NOMO-1 (cell line): ENCODE results near the gene VPS39.
A peak's percentile ranks its signal among the peaks of the same experiment; 100 is the strongest.

Source experiments
- DNase-seq, 2 experiments: peaks; one replicate each; lab custom pipeline; 2025; ENCODE audit not compliant: unreplicated experiment in 2 of 2; lab: John Stamatoyannopoulos, UW

VPS39 gene

DNA sequence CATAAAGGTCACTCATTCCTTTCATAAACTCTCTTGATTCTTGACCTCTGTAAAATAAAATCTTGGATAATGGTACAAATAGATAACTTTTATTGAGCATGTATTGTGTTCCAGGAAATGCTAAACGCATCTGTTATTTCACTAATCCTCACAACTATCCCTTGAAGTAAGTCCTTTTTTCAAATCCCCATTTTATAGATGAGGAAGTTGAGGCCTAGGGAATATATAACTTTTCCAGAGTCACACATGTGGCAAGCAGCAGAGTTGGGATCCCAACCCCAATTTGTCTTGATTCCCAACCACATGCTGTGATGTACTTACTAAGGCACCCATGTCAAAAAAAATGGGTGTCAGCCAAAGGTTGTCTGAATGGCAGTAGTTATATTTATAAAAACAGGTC is 6.3 kb downstream of the VPS39 start:
- DNase-seq = no peak

DNA sequence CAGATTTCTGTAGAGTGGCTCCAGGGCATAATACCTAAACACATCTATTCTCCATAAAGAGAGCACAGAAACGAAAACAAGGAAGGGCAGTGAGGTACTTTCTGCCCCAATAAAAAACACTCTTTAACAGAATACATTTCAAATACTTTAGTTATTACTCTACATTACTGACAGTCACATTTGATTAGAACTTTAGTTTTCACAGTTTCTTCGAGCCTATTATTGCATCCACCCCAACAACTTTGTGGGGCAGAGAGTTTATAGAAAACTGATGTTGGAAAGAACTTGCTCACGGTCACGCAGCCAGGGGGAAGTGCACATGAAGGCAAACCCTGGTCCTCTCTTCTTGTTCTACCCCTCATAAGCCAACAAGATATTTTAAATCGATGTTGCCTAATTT is 9.0 kb downstream of the VPS39 start:
- DNase-seq = no peak

DNA sequence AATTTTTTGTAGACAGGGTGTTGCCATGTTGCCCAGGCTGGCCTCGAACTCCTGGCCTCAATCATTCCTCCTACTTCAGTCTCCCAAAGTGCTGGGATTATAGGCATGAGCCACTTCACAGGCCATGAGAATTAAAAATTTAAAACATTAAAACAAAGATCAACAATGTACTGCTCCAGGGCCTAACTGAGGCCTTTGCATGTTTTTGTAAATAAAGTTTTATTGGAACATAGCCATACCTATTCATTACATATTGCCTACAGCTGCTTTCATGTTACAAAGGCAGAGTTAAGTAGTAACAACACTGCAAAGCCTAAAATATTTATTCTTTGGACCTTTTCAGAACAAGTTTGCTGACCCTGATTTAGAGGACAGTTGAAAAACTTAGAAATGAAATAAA is 9.6 kb downstream of the VPS39 start:
- DNase-seq = no peak

DNA sequence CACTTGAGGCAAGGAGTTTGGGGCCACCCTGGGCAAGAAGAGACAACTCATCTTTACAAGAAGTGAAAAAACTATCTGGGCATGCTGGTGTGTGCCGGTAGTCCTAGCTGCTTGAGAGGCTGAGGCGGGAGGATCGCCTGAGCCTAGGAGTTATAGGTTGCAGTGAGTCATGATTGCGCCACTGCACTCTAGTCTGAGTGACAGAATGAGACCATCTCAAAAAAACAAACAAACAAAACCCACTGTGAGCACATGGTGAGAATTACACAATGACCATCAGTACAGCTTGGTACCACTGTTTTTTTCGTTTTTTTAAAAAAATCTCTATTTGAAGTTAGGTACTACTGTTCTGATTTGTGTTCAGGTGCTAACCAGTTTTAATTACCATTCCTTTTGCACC is 13.6 kb downstream of the VPS39 start:
- DNase-seq = peak; percentile 8 to 66

DNA sequence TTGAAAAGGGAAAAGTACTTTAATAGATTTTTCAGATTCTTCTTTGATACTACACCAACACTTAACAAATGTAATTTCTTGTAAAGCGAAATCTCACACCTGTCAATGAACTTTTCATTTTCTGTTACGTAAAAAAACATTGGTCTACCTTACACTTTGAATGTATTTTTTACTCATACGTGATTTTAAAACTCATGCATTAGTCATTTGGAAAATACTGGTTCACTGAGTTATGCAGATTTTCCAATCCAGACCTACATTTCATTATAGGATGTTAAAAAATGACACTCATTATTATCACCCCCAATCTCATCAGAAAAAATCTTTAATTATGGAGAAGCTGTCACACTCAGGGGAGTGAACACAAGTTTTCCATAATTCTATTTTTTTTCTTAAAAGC is 14.7 kb downstream of the VPS39 start:
- no peak for DNase-seq

DNA sequence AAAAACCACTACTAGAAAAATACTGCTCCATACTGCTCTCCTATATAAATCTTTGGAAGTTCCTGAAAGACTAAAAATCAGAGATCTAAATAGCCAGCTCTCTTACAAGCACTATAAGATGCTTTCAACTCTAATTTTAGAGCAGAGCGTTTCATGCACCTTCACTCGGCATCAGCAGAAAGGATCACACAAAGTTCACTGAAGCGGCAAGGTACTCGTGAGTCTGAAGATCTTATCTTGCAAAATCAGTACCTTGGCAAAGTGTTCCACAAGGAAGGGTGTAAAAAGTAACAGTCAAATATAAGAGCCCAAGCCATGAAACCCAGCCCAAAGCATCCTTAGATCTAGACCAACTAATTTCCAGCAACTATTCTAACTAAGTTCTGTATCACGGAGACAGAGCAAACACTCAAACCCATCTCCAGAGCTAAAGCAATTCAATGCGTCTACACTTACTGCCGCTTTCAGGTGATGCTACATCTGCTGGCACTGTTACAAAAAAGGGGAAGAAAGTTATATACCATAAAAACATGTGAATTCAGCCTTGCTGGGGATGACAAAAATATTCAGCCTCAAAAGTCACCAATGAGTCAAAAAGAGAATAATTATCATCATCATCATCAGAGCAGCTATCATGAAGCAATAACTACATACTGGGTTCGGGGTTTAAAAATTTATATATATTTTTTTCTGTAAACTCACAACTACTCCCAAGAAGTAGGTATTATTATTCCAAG is 16.3 kb downstream of the VPS39 start:
- DNase-seq = no peak

DNA sequence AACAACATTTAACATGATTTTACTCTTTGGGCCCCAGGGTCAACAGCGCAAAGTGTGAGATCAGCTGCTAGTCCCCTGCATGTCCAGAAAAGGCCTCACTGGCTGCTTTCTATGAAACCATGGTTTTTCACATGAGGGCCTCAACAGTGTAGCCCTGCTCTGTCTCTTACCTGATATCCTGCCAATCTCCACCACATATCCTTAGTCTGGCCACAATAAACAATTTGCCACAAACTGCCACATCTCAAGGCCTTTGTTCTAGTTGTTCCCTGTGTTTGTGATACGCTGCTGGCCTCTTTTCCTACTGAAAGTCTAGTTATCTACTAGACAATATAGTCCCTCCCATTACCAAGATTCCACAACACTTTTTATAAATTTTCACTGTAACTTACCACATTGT is 17.7 kb downstream of the VPS39 start:
- no peak for DNase-seq

DNA sequence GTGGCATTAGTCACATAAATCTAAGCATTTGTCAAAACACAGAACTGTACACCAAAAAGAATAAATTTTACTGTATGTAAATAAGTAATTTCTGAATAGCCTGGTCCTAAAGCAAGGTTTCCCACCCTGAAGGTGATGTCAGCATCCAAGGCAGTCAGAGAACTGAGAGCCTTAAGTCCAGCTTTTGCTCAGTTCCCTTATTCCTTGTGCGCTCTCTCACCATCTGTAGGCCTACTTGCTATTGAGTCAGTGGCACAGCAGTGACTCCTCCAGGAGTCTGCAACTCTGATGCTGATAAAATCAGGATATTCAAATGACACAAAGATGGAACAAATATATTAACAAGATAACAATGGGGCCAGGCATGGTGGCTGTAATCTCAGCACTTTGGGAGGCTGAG is 22.3 kb downstream of the VPS39 start:
- no peak for DNase-seq

DNA sequence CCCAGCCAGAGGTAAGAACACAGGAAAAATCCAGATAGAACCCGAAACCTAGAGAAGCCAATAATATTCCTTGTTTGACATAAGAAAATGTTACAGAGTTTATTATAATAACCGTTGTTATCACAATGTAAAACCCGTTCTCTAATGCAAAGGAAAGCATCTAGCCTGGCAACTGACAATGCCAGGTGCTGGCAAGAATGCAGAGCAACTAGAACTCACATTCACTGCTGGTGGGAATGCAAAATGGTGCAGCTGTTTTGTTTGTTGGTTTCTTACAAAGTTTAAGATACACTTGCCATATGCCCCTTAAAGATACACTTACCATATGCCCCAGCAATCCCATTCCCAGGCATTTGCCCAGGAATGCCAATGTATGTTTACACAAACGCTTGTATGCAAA is 23.4 kb downstream of the VPS39 start:
- peak in 1 of 2 experiments; percentile 1 for DNase-seq

DNA sequence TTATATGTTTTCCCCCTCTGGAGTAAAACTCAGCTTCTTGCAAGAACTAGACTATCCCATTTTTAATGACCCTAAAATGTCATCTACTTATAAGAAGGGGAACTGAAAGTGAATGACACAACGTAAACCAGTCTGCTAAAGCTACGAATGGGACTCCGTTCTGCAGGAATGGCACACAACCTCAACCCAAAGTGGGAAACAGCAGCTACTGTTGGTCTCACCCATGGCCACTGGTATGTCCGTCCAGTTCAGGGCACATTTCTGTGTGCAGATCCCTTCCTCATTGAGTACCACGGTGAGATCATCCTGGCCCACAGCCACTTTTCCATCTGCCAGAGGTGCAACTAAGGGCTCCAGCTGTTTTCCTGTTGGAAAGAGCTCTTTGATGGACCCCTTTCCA is 23.8 kb downstream of the VPS39 start:
- peak; percentile 68 to 96 for DNase-seq

DNA sequence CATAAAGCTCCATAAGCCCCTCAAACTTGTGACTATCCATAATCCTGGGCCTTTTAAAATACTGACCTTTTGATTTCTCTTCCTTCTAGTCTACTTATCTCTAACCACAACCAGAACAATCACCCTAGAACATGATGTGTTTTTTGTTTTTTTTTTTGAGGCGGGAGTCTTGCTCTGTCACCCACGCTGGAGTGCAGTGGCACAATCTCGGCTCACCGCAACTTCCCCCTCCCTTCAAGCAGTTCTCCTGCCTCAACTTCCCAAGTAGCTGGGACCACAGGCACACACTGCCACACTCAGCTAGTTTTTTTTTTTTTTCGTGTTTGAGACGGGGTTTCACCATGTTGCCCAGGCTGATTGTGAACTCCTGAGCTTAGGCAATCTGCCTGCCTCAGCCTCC is 25.1 kb downstream of the VPS39 start:
- DNase-seq = peak; percentile 29 to 60

DNA sequence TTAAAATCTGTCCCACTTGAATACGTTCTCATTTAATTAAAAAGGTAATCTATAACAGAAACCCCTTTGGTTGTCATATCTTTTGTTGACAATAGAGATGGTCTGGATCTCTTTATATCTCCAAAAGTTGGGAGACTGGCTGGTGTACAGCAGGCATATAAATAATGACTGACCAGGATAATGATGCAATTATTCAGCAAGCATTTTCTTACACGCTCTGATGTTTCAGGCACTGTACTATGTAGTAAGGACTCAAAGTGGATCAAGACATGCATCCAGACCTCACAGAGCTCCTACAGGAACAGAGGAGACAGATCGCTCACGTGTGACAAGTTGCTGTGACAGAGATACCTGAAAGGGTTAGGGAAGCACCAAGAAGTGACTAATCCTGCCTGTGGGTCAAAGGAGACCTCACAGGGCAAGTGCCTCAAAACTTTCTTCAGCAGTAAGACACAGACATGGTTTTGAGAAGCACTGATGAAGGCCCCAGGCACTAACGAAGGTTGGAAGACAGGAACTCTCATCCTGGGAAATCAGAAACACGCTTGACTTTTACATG is 25.7 kb downstream of the VPS39 start:
- no peak for DNase-seq

DNA sequence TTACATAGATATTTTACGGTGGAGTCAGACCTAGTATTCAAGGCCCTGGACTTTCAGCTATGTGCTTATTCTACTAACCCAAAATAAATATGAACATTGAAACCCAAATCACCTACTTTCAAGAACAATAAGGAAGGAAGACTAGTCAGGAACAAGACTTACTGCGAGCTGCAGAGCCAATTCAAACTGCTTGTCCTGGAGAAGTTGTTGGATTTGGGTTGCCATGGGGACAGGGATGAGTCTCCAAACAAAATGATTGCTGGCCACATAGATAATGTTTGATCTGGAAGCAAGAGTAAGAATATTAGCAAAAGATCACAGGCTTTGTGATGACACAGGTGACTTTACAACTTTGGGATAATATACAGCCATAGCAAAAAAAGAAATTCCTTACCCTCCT is 30.0 kb downstream of the VPS39 start:
- DNase-seq = no peak

DNA sequence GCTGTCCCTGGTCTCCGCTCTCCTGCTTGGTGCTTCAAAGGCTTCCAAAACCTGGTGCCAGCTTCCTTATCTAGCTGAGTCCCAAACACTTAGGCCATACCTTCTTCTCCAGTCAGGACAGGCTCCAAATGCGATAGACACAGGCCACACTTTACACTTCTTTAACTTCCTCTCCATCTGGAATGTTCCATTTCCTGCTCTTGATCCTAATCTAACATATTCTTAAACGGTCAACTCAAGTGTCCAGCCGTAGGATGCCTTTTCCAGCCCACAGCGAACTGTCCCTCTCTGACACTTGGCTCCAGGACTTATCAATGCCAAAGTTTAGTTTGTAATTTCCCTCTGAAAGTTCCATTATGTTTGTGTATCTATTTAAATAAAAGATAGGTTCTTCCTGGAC is 32.4 kb downstream of the VPS39 start:
- DNase-seq = no peak

DNA sequence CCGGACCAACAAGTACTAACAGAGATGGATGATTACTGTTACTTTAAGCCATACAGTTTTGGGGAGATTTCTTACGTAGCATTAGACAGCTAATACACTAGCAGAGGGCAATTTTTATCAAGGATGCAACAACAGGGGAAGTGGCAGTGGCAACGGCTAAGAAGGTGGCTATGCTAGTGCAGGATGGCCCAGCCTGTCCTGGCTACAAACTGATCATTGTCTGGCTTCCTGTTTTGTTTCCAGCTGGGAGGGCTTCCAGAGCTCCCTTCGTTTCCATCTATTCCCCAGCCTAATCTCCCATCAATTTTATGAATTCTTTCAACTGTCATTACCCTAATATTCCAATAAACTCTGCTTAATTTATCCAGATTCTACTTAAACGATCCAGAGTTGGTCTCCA is 35.6 kb downstream of the VPS39 start:
- no peak for DNase-seq

DNA sequence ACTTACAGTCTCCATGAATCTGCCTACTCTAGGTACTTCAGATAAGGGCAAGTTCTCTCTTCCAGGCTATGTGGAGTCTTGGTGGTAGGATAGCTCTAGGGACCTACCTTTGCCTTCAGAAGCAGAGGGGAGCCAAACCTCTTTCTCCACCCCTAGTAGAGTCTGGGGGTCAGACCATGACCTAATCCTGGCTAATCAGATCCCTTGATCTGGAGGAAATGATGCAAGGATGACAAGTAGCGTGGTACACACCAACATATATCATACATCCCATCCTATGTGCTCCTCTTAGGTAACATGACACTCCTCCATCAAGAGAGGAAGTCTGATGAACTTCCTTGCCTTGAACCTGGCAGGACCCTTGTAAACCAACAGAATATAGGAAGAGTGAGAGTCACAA is 36.3 kb downstream of the VPS39 start:
- no peak for DNase-seq

DNA sequence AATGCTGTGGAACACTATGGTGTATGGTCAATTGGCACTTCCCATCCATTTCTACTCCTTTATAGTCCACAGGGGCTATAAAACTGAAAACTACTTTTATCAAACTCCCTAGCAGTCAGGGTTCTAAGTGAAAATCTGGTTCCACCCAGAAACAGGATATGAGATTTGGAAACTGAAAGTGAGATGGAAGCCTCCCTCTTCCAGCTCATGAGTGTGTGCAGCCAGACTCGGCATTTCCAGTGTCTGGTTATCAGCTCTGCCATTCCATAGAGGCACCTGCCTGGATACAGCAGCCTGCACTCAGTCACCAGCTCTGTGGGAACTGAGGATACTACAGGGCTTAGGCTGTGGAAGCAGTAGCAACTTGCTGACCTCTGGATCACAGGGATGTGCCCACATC is 37.0 kb downstream of the VPS39 start:
- DNase-seq = no peak

DNA sequence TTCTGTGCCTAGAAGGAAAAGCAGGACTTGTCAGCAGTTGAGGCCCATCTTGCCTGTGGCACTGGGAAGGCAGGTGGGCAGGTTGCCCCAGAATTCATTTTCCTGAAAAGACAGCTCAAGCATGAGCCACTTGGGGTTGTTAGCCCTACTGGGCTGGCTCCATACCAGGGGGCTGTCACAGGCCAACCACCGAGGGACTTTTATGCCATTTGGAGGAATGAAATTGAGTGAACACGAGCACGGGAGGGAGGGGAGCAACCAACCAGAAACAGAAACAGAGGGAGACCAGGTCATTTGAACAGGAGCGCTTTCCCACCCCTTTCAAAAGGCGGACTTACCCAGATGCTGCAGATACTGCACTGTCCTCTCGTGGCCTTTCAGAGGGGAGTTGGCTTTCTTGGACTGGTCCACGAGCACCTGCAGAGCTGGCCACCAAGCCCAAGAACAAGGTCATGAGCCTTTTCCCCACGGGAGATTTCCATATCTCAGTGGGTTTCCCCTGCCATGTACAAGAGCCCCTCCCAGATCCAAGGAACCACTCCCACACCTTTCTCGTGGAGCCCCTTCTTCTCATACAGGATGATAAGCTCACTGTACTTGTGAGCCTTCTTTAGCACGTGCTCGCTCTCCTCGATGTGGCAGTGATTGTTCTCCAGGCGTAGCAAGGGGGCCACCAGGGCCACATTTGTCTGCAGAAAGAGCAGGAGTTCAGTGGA is 41.7 kb downstream of the VPS39 start:
- no peak for DNase-seq

DNA sequence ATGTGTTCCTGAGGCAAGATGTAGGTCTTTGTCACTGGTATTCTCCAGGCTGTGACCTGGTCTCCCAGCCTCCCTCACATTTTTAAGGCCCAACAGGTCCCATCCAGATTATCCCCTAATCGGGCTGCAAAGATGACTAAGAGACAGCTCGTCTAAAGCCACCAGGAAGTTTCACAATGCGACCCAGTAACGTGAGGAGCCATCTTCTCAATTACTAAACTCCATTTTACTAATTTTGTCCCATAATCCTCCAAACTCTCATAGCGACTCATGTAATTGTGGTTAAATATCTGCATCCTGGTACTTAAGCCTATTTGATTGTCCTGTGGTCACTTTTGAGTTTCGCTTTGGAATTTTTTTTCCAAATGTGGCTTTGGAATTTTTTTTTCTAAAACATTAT is 43.0 kb downstream of the VPS39 start:
- peak in 1 of 2 experiments; percentile 5 for DNase-seq

DNA sequence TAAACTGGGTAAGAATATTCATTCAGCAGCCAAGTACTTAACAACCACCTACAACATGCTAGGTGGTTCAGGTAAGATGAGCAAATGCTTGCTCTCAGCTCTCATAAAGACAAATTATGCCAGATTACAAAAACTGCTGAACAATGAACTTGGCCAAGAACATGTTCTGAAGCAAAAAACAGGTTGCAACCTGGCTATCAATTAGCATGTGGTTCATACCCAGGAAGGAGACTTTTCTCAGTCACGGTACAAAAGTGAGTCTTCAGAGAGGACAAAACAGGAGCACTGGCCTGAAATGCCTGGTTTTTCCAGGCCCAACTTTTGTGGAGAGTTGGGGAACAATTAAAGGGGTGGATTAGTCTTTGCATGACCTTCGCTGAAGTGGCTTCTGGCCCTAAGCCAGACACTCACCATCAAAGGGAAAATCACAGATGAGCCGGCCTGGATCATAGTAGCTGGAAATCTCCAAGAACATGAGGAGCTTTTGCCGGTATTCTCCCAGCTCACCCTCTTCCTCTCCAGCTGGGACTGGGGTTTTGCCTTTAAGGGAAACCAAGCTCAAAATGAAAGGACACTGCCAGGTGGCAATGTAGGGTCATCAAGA is 44.1 kb downstream of the VPS39 start:
- DNase-seq = no peak

DNA sequence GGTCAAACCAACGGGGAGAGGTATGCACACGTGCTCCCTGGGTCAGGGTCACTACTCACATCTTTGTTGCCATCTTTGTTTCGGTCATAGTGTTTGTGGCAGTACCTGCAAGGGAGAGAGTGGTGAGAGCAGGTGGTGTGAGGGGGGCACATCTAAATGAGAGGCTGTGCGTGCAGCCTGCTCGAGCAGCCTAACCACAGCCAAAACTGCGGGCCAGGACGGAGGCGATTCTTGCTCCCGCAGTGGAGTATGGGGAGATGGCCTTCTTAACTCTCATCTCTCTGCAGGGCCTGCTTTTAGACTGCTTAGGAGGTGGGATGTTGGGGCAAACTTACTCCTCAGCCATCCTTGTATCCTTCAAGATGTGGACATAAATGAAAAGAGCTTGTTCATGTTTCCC is 44.8 kb downstream of the VPS39 start:
- no peak for DNase-seq

DNA sequence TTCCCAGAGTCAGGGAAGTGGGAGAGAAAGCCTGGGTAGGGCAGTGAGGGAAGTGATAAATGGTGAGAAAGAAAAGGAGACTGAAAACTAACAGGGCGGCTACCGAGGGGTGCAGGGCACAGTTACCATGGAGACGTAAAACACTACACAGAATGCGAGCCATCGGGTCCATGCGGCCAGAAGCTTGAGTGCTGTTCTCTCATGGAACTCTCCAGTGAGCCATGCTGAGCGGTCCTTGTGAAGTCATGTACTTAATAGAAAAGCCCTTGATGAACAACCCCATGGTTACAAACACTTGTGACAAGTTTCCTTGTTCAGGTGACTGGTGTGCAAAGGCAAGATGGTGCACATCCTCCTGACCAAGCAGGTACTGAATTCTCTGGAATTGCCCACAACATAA is 48.0 kb downstream of the VPS39 start:
- no peak for DNase-seq
